ENCODE results near the gene ECI2. TPM values are rescaled to one million over a fixed set of nuclear protein-coding genes. Genes with fewer than 3 reads are reported as not detected.

ECI2 gene
- total and polyA plus RNA-seq, 2 donors (not counting 3 experiments of a cell fraction or from before 2014, with no cell fraction given) = 33.5 to 91.0 TPM

DNA sequence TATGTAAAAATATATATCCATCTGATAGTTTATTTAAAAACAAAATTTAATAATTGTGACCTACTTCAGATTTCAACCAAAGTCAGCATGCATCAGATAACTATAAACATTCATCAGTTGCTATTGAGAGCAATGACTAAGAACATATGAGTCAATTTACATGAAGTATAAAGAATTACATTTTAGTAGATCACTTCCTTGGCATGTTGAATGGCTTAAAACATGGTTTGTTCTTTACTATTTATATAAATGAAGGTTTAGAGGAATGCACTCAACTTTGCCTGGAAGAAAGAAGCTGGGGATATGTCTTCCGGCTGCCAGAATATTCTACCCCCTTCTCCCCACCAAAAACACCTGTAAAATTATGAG lies 50.1 kb downstream of the ECI2 start:
- H3K79me2 ChIP-seq (ENCODE audit: control insufficient read depth, insufficient read depth, low read length) = no peaks in the 10 kb centered on the region
- H2AFZ ChIP-seq (ENCODE audit: low read depth, low read length) = no peak overlapping the region
- H3K4me1 ChIP-seq (ENCODE audit: control insufficient read depth, extremely low read depth, insufficient read depth, low read length) = no peaks in the 10 kb centered on the region
- no peak overlapping the region for H3K4me3 ChIP-seq (replicated peaks in 1 of 3; ENCODE audit: insufficient read depth in 1 of 3, low read depth in 1 of 3, low read length in 3 of 3)
- dilution Hi-C loops (cut with MboI; ENCODE audit: extremely low pct_ligation_motif_present, low sequenced_read_pairs) (no loop called here), intact Hi-C loops (cut with micrococcal nuclease) (no loop called here)
- H4K20me1 ChIP-seq (replicated peaks; ENCODE audit: control insufficient read depth, extremely low read depth, insufficient read depth, low read length) = no peaks in the 10 kb centered on the region
- CTCF ChIA-PET = no interaction called here
- H3K9ac ChIP-seq (replicated peaks; ENCODE audit: extremely low read depth, insufficient read depth, low read length) = no peak overlapping the region
- no peak for FAIRE-seq
- POLR2A ChIA-PET = no interaction called here
- DNase-seq (ENCODE audit: low read depth, low spot score) = no peak
- no TSS peak for BruUV-seq (replicated peaks)
- no peak overlapping the region for H3K27ac ChIP-seq (ENCODE audit: insufficient read depth, low read depth, low read length)
- no peaks in the 10 kb centered on the region for H3K9me1 ChIP-seq (replicated peaks; ENCODE audit: control insufficient read depth, extremely low read depth, insufficient read depth, low read length)
- no peak overlapping the region for H3K4me2 ChIP-seq (ENCODE audit: insufficient read depth, low read length)
- TF ChIP-seq FOS (IDR thresholded peaks at IDR 0.05; ENCODE audit: borderline replicate concordance, insufficient read depth, low read length) (peak; percentile 33), GATA2 (IDR thresholded peaks at IDR 0.05; ENCODE audit: insufficient read depth, insufficient read length, low read depth, low read length) (no peak)
- H3K9me3 ChIP-seq (replicated peaks; ENCODE audit: control insufficient read depth, insufficient read depth, low read length) = no peaks in the 10 kb centered on the region
- H3K27me3 ChIP-seq (ENCODE audit: control insufficient read depth in 2 of 2, insufficient read depth in 2 of 2, low read length in 2 of 2) = no peaks in the 10 kb centered on the region
- H3K36me3 ChIP-seq (ENCODE audit: control insufficient read depth in 2 of 2, extremely low read depth in 1 of 2, insufficient read depth in 2 of 2, low read length in 2 of 2) = no peaks in the 10 kb centered on the region

DNA sequence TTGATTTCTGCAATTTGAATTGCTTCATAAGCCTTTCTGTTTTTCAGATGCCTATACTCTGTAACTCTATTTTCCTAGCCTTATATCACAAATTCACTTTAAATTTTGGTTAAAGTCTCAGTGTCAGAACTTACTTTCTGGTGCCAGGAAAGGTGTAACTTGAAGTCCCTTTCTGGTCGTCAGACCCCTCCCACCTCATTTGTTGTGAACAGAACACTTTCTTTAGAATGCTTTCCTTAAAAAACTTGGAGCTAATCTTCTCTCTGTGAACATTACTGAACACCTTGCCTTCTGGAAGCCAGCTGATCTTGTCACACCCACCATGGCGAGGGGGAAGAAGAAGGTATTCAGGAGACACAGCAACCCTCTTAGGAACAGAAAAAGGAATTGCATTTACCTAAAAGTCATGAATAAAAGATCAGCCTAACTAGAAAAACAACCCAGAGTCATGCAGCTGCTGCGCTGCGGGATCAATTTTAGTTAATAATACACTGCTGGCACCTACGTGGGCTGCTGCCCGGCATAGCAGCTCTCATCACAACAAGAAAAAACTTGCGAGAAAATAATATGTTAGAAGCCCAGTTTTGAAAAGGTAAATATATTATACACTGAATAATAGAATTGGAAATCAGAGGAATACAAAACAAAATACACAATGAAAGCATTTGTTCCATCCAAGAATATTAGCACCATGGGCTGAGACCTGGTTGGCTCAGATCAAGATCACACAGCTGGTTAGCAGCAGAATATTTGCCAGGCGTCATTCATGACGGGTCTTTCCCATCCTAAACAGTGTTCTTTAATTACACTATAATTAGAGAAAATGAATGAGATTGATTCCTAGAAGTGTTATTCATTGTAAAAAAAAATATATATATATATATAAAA lies 50.7 kb downstream of the ECI2 start:
- POLR2A ChIA-PET = no interaction called here

More for the DNA sequence above, 50.7 kb downstream of the ECI2 start:
- H3K79me2 ChIP-seq (ENCODE audit: control insufficient read depth, insufficient read depth, low read length) = no peaks in the 10 kb centered on the region
- no peaks in the 10 kb centered on the region for H3K9me1 ChIP-seq (replicated peaks; ENCODE audit: control insufficient read depth, extremely low read depth, insufficient read depth, low read length)
- no peaks in the 10 kb centered on the region for H3K36me3 ChIP-seq (ENCODE audit: control insufficient read depth in 2 of 2, extremely low read depth in 1 of 2, insufficient read depth in 2 of 2, low read length in 2 of 2)
- H2AFZ ChIP-seq (ENCODE audit: low read depth, low read length) = no peak overlapping the region
- no peak overlapping the region for H3K4me2 ChIP-seq (ENCODE audit: insufficient read depth, low read length)
- no peaks in the 10 kb centered on the region for H3K27me3 ChIP-seq (ENCODE audit: control insufficient read depth in 2 of 2, insufficient read depth in 2 of 2, low read length in 2 of 2)
- dilution Hi-C loops (cut with MboI; ENCODE audit: extremely low pct_ligation_motif_present, low sequenced_read_pairs) = no loop called here
- H4K20me1 ChIP-seq (replicated peaks; ENCODE audit: control insufficient read depth, extremely low read depth, insufficient read depth, low read length) = no peaks in the 10 kb centered on the region
- no peak overlapping the region for H3K9ac ChIP-seq (replicated peaks; ENCODE audit: extremely low read depth, insufficient read depth, low read length)
- H3K9me3 ChIP-seq (replicated peaks; ENCODE audit: control insufficient read depth, insufficient read depth, low read length) = no peaks in the 10 kb centered on the region
- H3K27ac ChIP-seq (ENCODE audit: insufficient read depth, low read depth, low read length) = no peak overlapping the region
- intact Hi-C loops (cut with micrococcal nuclease) = no loop called here
- FAIRE-seq = no peak
- H3K4me1 ChIP-seq (ENCODE audit: control insufficient read depth, extremely low read depth, insufficient read depth, low read length) = no peaks in the 10 kb centered on the region
- DNase-seq (ENCODE audit: low read depth, low spot score) = no peak
- H3K4me3 ChIP-seq (replicated peaks in 1 of 3; ENCODE audit: insufficient read depth in 1 of 3, low read depth in 1 of 3, low read length in 3 of 3) = no peak overlapping the region
- CTCF ChIA-PET = interaction anchor here (0.7 kb wide), 1 partner anchor 125 kb away, joined by 3 read pairs; no protein-coding TSS in a partner anchor
- TF ChIP-seq EZH2 (IDR thresholded peaks at IDR 0.05; ENCODE audit: borderline replicate concordance, low read depth, low read length, severe bottlenecking) (no peak), POLR2AphosphoS5 (IDR thresholded peaks at IDR 0.05; ENCODE audit: insufficient read depth, low read depth, low read length) (no peak), POLR2A (IDR thresholded peaks at IDR 0.05; ENCODE audit: low read depth, low read length) (no peak), GATA2 (IDR thresholded peaks at IDR 0.05; ENCODE audit: insufficient read depth, insufficient read length, low read depth, low read length) (no peak), FOS (IDR thresholded peaks at IDR 0.05; ENCODE audit: borderline replicate concordance, insufficient read depth, low read length) (no peak), JUN (IDR thresholded peaks at IDR 0.05; ENCODE audit: borderline replicate concordance, insufficient read depth, insufficient read length, low read depth) (no peak), MYC (IDR thresholded peaks at IDR 0.05; ENCODE audit: low read depth, low read length) (no peak)
- TF ChIP-seq, protein P1, sequence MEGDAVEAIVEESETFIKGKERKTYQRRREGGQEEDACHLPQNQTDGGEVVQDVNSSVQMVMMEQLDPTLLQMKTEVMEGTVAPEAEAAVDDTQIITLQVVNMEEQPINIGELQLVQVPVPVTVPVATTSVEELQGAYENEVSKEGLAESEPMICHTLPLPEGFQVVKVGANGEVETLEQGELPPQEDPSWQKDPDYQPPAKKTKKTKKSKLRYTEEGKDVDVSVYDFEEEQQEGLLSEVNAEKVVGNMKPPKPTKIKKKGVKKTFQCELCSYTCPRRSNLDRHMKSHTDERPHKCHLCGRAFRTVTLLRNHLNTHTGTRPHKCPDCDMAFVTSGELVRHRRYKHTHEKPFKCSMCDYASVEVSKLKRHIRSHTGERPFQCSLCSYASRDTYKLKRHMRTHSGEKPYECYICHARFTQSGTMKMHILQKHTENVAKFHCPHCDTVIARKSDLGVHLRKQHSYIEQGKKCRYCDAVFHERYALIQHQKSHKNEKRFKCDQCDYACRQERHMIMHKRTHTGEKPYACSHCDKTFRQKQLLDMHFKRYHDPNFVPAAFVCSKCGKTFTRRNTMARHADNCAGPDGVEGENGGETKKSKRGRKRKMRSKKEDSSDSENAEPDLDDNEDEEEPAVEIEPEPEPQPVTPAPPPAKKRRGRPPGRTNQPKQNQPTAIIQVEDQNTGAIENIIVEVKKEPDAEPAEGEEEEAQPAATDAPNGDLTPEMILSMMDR (IDR thresholded peaks at IDR 0.05; ENCODE audit: extremely low read depth in 1 of 2, insufficient read depth in 1 of 2, low read depth in 1 of 2, low read length in 2 of 2) = no peak
- TF ChIP-seq, protein P2, sequence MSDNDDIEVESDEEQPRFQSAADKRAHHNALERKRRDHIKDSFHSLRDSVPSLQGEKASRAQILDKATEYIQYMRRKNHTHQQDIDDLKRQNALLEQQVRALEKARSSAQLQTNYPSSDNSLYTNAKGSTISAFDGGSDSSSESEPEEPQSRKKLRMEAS (IDR thresholded peaks at IDR 0.05; ENCODE audit: insufficient read depth, insufficient read length) = no peak
- BruUV-seq (replicated peaks) = no TSS peak
